Stimulated activated CD8-positive, alpha-beta memory T cell treated with anti-CD3 and anti-CD28 coated beads, Interleukin-4, amount 100 ng/mL, for 48 hours (primary cell): Measurements from ENCODE around the gene STEEP1.
A peak's percentile ranks its signal among the peaks of the same experiment; 100 is the strongest.
"Not testable (repeated sequence)": the region's sequence is repeated elsewhere in the genome, so short reads cannot be mapped to it uniquely, and the experiment has no call there.

ENCODE experiments used
- DNase-seq: peaks from one replicate; pipeline ENCODE4 v3.0.0-alpha.2; 2020

Gene STEEP1

DNA sequence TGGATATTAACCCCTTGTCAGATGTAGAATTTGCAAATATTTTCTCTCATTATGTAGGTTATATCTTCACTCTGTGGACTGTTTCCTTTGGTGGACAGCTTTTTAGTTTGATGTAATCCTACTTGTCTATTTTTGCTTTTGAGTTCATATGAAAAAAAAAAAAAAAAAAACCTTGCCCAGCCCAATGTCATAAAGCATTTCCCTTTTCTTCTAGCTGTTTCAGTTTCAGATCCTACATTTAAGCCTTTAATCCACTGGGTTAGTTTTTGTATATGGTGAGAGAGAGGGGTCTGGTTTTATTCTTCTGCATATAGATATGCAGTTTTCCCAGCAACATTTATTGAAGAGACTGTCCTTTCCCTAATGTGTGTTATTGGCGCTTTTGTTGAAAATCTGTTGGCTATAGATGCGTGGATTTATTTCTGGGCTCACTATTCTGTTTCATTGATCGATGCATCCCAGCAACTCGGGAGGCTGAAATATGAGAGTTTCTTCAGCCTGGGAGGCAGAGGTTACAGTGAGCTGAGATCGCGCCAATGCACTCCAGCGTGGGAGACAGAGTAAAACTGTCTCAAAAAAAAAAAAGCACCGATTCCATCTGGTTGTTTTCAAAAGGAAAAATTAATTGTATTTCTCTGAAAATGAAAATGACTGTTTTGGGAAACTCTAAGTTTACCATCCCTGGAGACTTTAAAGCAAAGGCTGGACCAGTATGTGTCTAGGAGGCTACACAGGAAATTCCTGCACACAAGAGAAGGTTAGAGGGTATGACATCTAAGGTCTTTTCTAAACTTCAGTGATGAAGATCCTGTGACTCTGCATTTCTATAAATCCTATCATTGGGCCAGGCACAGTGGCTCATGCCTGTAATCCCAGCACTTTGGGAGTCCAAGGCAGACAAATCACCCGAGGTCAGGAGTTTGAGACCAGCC lies 35.6 kb downstream of the STEEP1 start:
- DNase-seq = no peak

GRCh38 chrX:119523664-119524184 lies 41.5 kb downstream of the STEEP1 start:
- DNase-seq = no peak

DNA sequence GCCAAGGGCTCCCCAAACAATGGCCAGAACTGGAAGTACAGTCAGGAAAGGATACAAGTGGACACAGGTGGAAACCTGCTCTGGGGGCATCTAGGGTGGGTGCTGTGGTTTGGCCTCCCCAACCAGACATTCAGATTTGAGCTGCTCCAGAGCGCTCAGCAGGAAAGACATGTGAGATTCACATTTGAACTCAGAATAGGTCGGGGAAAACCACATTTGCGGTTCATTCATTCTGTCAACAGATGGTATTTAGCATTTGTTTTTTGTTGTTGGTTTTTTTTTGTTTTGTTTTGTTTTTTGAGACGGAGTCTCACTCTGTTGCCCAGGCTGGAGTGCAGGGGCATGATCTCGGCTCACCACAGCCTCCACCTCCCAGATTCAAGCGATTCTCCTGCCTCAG lies 44.0 kb downstream of the STEEP1 start:
- DNase-seq = no peak

- DNase-seq = no peak
Observed at GRCh38 chrX:119518371-119518770, 46.8 kb downstream of the STEEP1 start.

DNA sequence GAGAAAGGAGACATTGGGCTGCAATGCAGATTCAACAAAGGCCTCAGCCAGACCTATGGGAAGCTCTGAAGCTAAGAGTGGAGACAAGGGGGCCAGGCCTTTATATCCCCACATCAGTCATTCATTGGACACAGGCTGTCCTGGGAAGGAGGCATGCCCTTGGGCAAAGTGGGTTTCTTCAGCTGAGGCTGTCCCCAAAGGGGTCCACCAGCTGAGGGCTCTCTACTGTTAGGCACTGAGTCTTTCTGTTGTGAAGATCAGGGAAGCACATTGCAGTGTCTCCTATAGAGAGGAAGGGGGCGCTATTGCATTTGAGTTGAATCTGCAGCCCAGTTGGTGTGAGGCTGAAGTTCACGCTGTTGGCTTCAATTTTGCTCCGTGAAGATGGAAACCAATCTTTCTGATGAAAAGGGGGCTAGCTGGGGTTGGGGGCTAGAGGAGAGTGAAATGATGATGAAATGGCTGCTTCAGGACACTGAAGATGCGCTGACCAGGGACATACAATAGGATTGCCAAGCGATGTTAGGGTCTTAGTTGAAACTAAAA lies 49.0 kb downstream of the STEEP1 start:
- DNase-seq = peak; percentile 31

DNA sequence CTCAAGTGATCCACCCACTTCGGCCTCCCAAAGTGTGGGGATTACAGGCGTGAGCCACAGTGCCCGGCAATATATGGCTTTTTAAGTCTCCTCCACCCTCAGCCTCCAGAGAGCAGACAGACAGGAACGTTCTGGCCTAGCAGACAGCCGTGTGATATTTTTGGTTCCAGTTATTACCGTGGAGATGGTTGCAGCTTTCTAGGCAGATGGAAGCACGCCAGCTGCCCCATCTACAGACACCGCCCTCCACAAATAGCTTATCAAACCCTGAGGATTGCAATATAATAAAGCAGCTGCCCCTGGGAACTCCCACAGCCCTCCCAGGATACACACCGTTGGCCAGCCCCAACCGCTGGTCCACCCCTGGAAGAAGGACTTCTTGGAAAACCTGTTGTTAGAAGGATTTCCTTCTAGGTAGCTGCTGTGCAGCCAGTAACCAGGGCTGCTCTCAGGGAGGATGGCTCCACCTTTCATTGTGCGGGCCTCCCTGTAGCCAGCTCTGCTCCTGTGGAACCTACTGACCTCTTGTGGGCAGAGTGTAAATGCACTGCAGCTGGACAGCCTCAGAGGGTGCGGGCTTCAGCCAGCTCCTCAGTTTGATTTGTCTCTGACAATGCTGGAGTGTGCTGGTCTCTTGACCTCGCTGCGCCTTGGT lies 52.9 kb downstream of the STEEP1 start:
- no peak for DNase-seq

- no peak for DNase-seq
Observed at GRCh38 chrX:119507206-119507605, 58.0 kb downstream of the STEEP1 start.

DNA sequence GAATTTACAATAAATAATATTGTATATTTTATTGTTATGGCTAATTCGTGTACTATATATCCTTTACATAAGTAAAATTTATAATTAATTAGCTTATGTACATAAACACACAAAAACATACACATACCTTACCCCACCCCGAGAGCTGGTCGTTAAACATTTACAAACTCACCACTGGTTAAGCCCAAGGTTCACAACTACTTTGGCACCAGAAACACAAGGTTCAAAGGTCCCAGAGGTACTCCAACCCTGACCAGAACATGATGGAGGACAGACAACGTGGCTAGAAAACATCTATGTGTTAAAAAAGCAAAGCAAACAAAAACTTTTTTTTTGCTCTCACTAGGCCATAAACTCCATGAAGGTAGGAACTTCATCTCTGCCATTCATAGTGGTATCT lies 59.3 kb downstream of the STEEP1 start:
- no peak for DNase-seq

GRCh38 chrX:119505145-119505544 lies 60.1 kb downstream of the STEEP1 start:
- not testable (repeated sequence) for DNase-seq

GRCh38 chrX:119503484-119503861 lies 61.7 kb downstream of the STEEP1 start:
- no peak for DNase-seq

DNA sequence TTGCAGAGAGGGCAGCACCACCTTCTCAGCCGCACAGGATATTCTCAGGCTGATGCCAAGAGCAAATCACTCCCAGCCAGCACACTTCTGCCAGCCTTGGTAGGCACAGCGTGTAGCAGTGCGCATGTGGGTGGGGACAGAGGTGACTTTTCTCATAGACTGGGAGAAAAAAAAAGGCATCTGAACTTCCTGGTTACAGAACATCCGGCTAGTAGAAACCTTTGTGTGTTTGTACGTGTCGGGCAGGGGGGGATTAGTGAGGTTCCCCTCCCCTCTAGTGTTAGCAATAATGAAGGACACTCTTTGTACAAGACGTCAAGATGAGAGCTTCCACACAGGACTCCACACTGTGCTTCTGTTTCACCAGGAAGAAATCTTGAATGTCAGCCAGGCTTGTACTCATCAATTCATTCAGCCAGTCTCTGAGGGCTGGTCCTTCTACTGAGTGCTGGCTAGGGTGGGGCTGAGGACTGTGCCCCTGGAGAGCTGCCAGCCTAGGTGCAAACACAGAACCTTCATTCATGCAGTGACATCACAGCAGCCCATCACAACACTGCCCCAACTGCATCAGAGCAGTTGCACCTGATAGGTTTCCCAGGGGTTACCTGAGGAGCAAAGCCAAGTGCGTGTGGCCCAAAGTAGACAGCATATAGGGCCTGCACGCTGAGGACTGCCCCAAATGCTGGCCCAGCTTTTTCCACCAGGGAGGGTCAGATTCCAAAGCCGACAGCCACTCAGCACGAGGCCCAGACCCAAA lies 62.3 kb downstream of the STEEP1 start:
- DNase-seq = no peak

GRCh38 chrX:119501511-119502148 lies 63.6 kb downstream of the STEEP1 start:
- no peak for DNase-seq

DNA sequence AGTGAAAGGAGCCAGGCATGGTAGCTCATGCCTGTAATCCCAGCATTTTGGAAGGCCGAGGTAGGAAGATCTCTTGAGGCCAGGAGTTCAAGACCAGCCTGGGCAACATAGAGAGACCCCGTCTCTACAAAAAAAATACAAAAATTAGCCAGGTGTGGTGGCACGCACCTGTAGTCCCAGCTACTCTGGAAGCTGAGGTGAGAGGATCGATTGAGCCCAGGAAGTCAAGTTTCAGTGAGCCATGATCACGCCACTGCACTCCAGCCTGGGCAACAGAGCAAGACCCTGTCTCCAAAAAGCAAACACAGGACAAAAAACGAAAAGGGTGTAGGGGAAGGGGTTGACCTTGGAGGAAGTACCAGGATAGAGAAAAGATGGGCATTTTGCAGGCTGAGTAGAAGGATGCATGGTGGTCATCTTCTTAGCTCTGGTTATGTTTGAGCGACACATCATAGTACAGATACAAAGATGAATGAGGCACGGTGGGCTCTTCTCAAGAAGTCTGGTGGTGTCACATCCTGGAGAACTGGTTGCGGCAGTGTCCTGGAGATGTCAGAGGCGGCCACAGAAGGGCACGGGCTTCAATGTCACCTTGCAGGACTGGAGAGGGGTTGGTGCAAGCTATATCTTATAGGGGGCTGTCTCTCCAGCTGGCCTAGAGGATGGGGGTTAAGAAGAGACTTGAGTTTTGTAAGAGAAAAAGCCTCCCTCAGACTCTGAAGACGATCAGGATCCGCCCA lies 65.0 kb downstream of the STEEP1 start:
- DNase-seq = no peak

- DNase-seq = no peak
Observed at GRCh38 chrX:119497185-119497584, 68.0 kb downstream of the STEEP1 start.

DNA sequence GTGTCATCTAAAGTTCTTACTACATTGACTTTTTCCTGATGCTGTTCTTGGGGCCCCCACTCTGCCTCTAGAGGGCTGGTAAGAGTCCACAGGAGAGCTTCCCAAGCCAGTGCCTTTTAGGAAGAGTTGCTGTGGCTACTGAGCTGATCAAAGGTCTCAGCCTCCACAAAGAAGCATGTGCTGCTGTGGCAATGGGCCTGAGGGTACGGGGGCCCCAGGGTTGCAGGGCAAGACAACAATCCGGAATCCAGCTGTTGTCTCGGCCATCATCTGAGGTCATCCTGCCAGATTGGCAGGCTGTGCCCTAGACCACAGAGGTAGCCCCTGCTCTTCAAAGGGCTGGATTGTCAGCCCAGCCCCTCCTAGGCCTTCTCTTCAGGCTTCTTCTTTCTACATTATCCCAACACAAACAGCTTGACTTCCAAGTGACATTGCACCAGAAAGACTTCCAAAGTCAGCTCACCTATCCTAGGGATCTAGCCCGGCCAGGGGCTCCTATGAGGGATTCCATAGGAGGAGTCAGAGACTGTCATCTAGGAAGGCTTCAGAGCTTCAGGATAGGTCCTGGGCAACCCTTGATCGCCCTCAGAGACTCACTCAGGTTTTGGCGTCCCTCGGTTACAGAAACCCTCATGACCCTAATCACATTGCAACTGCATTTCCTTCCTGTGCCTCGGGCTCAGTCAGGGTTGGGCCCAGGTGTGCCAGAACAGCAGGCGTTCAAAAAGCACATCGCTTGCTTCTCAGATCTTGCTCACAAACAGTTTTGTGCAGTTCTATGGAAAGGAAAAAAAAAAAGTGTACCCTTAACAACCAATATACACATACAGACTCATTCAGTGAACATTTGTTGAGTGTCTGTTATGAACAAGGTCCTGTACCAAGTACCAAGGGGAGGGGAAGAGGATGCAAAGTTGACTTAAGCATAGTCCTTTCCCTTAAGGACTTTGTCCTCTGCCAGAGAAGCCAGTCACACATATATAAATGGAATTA lies 69.2 kb downstream of the STEEP1 start:
- no peak for DNase-seq

DNA sequence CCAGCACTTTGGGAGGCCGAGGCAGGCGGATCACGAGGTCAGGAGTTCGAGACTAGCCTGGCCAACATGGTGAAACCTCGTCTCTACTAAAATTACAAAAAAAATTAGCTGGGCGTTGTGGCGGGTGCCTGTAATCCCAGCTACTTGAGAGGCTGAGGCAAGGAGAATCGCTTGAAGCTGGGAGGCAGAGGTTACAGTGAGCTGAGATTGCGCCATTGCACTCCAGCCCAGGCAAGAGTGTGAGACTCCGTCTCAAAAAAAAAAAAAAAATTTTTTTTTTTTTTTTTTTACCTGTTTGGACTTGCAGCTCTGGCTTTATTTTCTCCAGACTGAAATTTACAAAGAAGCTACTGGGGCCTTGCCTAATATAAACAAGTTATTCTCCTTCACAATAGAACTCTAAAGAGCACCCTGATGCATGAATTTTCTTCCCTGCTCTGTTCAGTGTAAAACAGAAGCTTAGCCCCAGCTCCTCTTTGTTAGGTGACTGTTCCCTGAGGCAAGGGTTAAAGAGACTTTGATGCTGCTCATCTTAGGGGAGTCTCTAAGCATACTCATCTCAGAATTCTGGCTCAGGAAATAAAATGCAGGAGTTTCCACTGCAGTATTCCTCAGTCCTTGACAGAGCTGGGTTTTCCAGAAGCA lies 71.2 kb downstream of the STEEP1 start:
- not testable (repeated sequence) for DNase-seq

- no peak for DNase-seq
Observed at GRCh38 chrX:119492463-119492862, 72.7 kb downstream of the STEEP1 start.

GRCh38 chrX:119489212-119490074 lies 75.8 kb downstream of the STEEP1 start:
- no peak for DNase-seq

DNA sequence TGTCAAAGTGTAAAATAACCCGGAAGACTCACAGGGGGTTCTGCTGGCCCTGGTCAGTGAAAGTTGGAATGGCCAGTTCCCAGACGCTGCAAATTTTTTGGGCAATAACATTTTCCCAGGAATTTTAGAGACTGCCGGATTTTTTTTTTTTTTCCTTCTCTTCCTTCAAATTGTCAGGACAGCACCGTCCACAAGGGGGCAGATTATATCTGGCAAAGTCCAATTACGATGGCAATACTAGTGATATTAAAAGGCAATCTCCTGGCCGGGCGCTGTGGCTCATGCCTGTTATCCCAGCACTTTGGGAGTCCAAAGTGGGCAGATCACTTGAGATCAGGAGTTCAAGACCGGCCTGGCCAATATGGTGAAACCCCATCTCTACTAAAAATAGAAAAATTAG lies 76.5 kb downstream of the STEEP1 start:
- DNase-seq = peak; percentile 48
